ENCODE data around the gene PEA15. TPM values are rescaled to one million over a fixed set of nuclear protein-coding genes. Genes with fewer than 3 reads are reported as not detected.

Gene PEA15
- total and polyA plus RNA-seq, 10 of the 15 experiments (the other 5 are each of a cell fraction or from before 2014, with no cell fraction given) = 15.1 to 269 (median 65.6) TPM

- H3K27me3 ChIP-seq (replicated peaks in 1 of 2; ENCODE audit: control insufficient read depth in 2 of 2, insufficient read depth in 2 of 2, low read length in 1 of 2) = no peaks in the 10 kb centered on the region
- H3K4me2 ChIP-seq (ENCODE audit: control insufficient read depth, insufficient read depth) = no peak overlapping the region
- ATAC-seq = no peak
- H3K9me3 ChIP-seq (replicated peaks; ENCODE audit: control insufficient read depth, insufficient read depth, low read length) = no peaks in the 10 kb centered on the region
- no peak for TF ChIP-seq NFYA (IDR thresholded peaks at IDR 0.05; ENCODE audit: borderline replicate concordance, low read depth, low read length)
- TF ChIP-seq POLR2AphosphoS5 (IDR thresholded peaks at IDR 0.05; ENCODE audit: low read length) = no peak
- TF ChIP-seq NFIC (IDR thresholded peaks at IDR 0.05; ENCODE audit: low read depth, low read length) = no peak
- TF ChIP-seq E4F1 (IDR thresholded peaks at IDR 0.05; ENCODE audit: borderline replicate concordance, partially characterized antibody) = no peak
- no peak for TF ChIP-seq MYB (IDR thresholded peaks at IDR 0.05; ENCODE audit: borderline replicate concordance, low read depth, low read length)
- TF ChIP-seq SMAD5 (IDR thresholded peaks at IDR 0.05; ENCODE audit: low read depth) = no peak
- TF ChIP-seq ATF7 (IDR thresholded peaks at IDR 0.05; ENCODE audit: low read depth) = no peak
- no peak for TF ChIP-seq PAX5 (IDR thresholded peaks at IDR 0.05; ENCODE audit: borderline replicate concordance, low read depth, low read length)
- TF ChIP-seq SUPT20H (IDR thresholded peaks at IDR 0.05; ENCODE audit: borderline replicate concordance, control insufficient read depth, low read depth, low read length) = no peak
- TF ChIP-seq CBX5 (IDR thresholded peaks at IDR 0.05; ENCODE audit: low read depth) = no peak
- TF ChIP-seq NBN (IDR thresholded peaks at IDR 0.05) = no peak
- TF ChIP-seq IKZF1 (conservative IDR thresholded peaks at IDR 0.05) = no peak
- no peak for TF ChIP-seq SMARCA5 (IDR thresholded peaks at IDR 0.05)
- no peak for TF ChIP-seq TARDBP (IDR thresholded peaks at IDR 0.05; ENCODE audit: borderline replicate concordance)
- TF ChIP-seq SREBF1 (IDR thresholded peaks at IDR 0.05; ENCODE audit: low read length) = no peak
- TF ChIP-seq RELA (IDR thresholded peaks at IDR 0.05; ENCODE audit: borderline replicate concordance, partially characterized antibody) = no peak
- no peak for TF ChIP-seq EGR1 (IDR thresholded peaks at IDR 0.05; ENCODE audit: borderline replicate concordance in 1 of 2, low read depth in 2 of 2, low read length in 2 of 2)
- in situ Hi-C loops (cut with MboI) = no loop called here
- H3K27ac ChIP-seq (ENCODE audit: control insufficient read depth, insufficient read depth) = no peak overlapping the region
- H2AFZ ChIP-seq (ENCODE audit: control insufficient read depth, low read depth, low read length) = no peak overlapping the region
- no peaks in the 10 kb centered on the region for H4K20me1 ChIP-seq (ENCODE audit: control insufficient read depth, insufficient read depth)
- H3K36me3 ChIP-seq (ENCODE audit: control insufficient read depth in 2 of 2, insufficient read depth in 2 of 2, low read length in 1 of 2) = peaks cover 8 to 9% of the 10 kb centered on the region in 2 experiments
- H3K9ac ChIP-seq (ENCODE audit: control insufficient read depth, insufficient read depth, low read length) = no peak overlapping the region
- H3K4me1 ChIP-seq (ENCODE audit: control insufficient read depth, insufficient read depth, low read length) = no peaks in the 10 kb centered on the region
- no peak for DNase-seq (ENCODE audit: low read depth, low spot score)
- RAD21 ChIA-PET (ENCODE audit: unreplicated experiment) = interaction anchor here (0.7 to 6.3 kb wide), 4 partner anchors 8 to 143 kb away, joined by 3 to 31 read pairs (median 4); no protein-coding TSS in a partner anchor
- POLR2A ChIA-PET = interaction anchor here (0.6 kb wide), 1 partner anchor 42 kb away, joined by 4 read pairs; no protein-coding TSS in a partner anchor
- BruUV-seq (replicated peaks) = no TSS peak
- peaks cover 2% of the 10 kb centered on the region for H3K79me2 ChIP-seq (ENCODE audit: control insufficient read depth, insufficient read depth, low read length)
- no peak for FAIRE-seq
- SMC1A ChIA-PET (ENCODE audit: uncharacterized antibody, unreplicated experiment) = interaction anchor here (0.6 to 4.7 kb wide), 13 partner anchors 8 to 143 kb away, joined by 3 to 34 read pairs (median 5); no protein-coding TSS in a partner anchor
- intact Hi-C loops (cut with micrococcal nuclease; ENCODE audit: unreplicated experiment) = no loop called here
- no peak overlapping the region for H3K4me3 ChIP-seq
- CTCF ChIA-PET = interaction anchor here (0.7 to 7.4 kb wide), 11 partner anchors 9 to 157 kb away, joined by 3 to 116 read pairs (median 5); no protein-coding TSS in a partner anchor
These were observed 38.6 kb downstream of the PEA15 start for GRCh38 chr1:160243767-160244166.

Measured in GM12878 (cell line).